Epithelial cell of proximal tubule (primary cell): ENCODE measurements around the gene CDC42EP3. TPM values are rescaled to one million over a fixed set of nuclear protein-coding genes. Genes with fewer than 3 reads are reported as not detected.

Experiments used
- DNase-seq: peaks from one replicate; pipeline ENCODE4 v3.0.0-alpha.2; 2011; ENCODE audit warnings: low read depth
- H3K4me3 ChIP-seq: 2 replicates; pipeline ENCODE4 v1.5.1; 2011; ENCODE audit warnings: low read depth, mild to moderate bottlenecking, low read length
- CTCF ChIP-seq: conservative IDR thresholded peaks from 2 replicates; pipeline ENCODE4 v1.5.1; 2012; ENCODE audit warnings: low read depth, mild to moderate bottlenecking, low read length
- total RNA-seq: library from RNA; depleted of rRNA; stranded (reverse); fragments of >200 nt; gene quantifications from 2 replicates; pipeline ENCODE4 v1.2.3, GENCODE V29; 2015

The CDC42EP3 gene
- total RNA-seq, 1 donor from 2014 or later: 30.0 TPM

- no peak for TF ChIP-seq CTCF
- H3K4me3 ChIP-seq: no peak overlapping the region
- DNase-seq: no peak
These were observed 68.7 kb downstream of the CDC42EP3 start for GRCh38 chr2:37602702-37603101.

DNA sequence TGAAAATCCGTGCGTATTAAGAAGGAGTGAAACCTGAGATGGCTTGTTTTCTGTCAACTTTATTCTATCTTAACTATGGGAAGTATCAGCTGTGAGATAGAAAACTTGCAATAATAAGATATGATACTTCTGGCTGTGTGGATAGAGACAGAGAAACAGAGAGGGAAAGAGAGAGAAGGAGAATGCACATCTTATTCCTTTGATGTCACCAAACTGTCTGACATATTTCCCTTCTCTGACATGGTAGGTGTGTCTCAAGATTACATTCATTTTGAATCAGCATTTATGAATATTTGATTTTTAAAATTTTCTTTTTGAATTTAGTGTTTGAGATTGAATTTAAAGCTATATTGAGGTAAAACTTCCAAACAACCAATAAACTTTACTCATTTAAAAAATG, 69.4 kb downstream of the CDC42EP3 start:
- H3K4me3 ChIP-seq: no peak overlapping the region
- no peak for TF ChIP-seq CTCF
- DNase-seq: no peak

DNA sequence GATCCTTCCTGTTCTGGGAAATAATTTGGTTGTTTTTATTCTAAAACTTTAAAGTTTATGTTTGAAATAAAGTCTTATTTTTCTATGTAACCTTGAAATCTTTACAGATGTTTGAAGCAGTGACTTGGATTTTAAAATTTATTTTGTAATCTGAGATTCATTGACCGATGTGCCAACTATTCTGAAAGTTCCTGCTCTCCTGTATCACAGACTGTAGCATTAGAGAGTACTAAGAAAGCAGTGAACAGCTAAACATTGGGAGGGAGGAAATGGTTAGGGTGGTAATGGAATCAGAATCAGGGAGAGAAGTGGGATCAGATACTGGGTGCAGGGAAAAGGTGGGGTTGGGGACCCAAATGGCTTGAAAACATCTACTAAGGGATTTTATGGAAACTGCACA, 69.9 kb downstream of the CDC42EP3 start:
- DNase-seq: no peak
- no peak for TF ChIP-seq CTCF
- H3K4me3 ChIP-seq: no peak overlapping the region

- H3K4me3 ChIP-seq: no peak overlapping the region
- no peak for DNase-seq
- no peak for TF ChIP-seq CTCF
These were observed 70.7 kb downstream of the CDC42EP3 start for GRCh38 chr2:37600735-37601134.

DNA sequence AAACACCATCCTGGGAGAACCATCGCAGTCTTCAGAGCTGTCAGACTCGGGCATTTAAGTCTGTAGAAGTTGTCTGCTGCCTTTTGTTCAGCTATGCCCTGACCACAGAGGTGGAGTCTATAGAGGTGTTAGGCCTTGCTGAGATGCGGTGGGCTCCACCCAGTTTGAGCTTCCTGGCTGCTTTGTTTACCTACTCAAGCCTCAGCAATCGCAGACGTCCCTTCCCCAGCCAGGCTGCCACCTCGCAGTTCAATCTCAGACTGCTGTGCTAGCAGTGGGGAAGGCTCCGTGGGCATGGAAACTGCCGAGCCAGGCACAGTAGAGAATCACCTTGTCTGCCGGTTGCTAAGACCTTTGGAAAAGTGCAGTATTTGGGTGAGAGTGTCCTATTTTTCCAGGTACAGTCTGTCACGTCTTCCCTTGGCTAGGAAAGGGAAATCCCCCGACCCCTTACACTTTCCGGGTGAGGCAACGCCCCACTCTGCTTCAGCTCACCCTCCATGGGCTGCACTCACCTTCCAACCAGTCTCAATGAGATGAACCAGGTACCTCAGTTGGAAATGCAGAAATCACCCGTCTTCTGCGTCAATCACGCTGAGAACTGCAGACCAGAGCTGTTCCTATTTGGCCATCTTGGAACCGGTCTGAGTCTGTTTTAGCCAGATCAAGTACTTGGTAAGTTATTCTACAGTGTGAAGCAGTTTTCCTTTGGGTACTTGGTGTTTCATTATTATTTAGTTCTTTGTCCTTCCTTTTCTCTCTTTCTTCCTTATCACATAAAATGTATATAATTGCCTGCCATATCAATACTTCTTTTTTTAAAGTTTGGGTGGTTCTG, 71.5 kb downstream of the CDC42EP3 start:
- DNase-seq: no peak
- H3K4me3 ChIP-seq: no peak overlapping the region
- no peak for TF ChIP-seq CTCF

GRCh38 chr2:37593694-37594093, 77.7 kb downstream of the CDC42EP3 start:
- H3K4me3 ChIP-seq: no peak overlapping the region
- DNase-seq: no peak
- no peak for TF ChIP-seq CTCF

- no peak for DNase-seq
- no peak overlapping the region for H3K4me3 ChIP-seq
- TF ChIP-seq CTCF: no peak
These were observed 78.4 kb downstream of the CDC42EP3 start for GRCh38 chr2:37593024-37593423.
